Neural progenitor cell (in vitro differentiated cells): ENCODE data around the gene LEFTY1. TPM values are rescaled to one million over a fixed set of nuclear protein-coding genes. Genes with fewer than 3 reads are reported as not detected.

Experiments used
- DNase-seq: peaks from one replicate; pipeline ENCODE4 v3.0.0-alpha.2; 2016; ENCODE audit warnings: low spot score
- H2AFZ ChIP-seq: fragments of 200-600 bp; sonication (generic); replicated peaks from 2 replicates; pipeline ENCODE4 v1.6.1; 2016; ENCODE audit warnings: antibody characterized with exemption
- H3F3A ChIP-seq: fragments of 200-600 bp; sonication (generic); 2 replicates; pipeline ENCODE4 v1.6.1; 2016; ENCODE audit warnings: antibody characterized with exemption, low read depth
- H3K27ac ChIP-seq: fragments of 200-600 bp; sonication (generic); 2 replicates; pipeline ENCODE4 v1.5.1; 2016; ENCODE audit warnings: mild to moderate bottlenecking
- H3K27me3 ChIP-seq: fragments of 200-600 bp; sonication (generic); 2 replicates; pipeline ENCODE4 v1.6.1; 2016; ENCODE audit warnings: mild to moderate bottlenecking, moderate library complexity
- H3K36me3 ChIP-seq: fragments of 200-600 bp; sonication (generic); 2 replicates; pipeline ENCODE4 v1.5.1; 2016
- H3K4me1 ChIP-seq: fragments of 200-600 bp; sonication (generic); 2 replicates; pipeline ENCODE4 v1.6.1; 2016; ENCODE audit warnings: mixed run types
- H3K4me2 ChIP-seq: fragments of 200-600 bp; sonication (generic); 2 replicates; pipeline ENCODE4 v1.6.1; 2016
- H3K4me3 ChIP-seq: fragments of 200-600 bp; sonication (generic); 2 replicates; pipeline ENCODE4 v1.5.1; 2016
- H3K79me2 ChIP-seq: fragments of 200-600 bp; sonication (generic); 2 replicates; pipeline ENCODE4 v1.6.1; 2016; ENCODE audit warnings: low read depth
- H3K9ac ChIP-seq: fragments of 200-600 bp; sonication (generic); 2 replicates; pipeline ENCODE4 v1.6.1; 2016
- H3K9me3 ChIP-seq: fragments of 200-600 bp; sonication (generic); 2 replicates; pipeline ENCODE4 v1.5.1; 2016; ENCODE audit warnings: low read depth
- H4K20me1 ChIP-seq: fragments of 200-600 bp; sonication (generic); 2 replicates; pipeline ENCODE4 v1.6.1; 2016; ENCODE audit warnings: low read depth
- H3K27ac Mint-ChIP-seq: 3 replicates; pipeline ENCODE4 v1.8.0; 2021; ENCODE audit warnings: mixed read lengths
- H3K27me3 Mint-ChIP-seq: 2 replicates; pipeline ENCODE4 v1.8.0; 2022; ENCODE audit warnings: low read depth, mild to moderate bottlenecking, inconsistent platforms, moderate library complexity, mixed read lengths; ENCODE audit not compliant: insufficient read depth
- H3K36me3 Mint-ChIP-seq: 3 replicates; pipeline ENCODE4 v1.8.0; 2021; ENCODE audit warnings: mixed read lengths
- H3K4me1 Mint-ChIP-seq: 3 replicates; pipeline ENCODE4 v1.8.0; 2021; ENCODE audit warnings: mixed read lengths
- H3K4me3 Mint-ChIP-seq: 3 replicates; pipeline ENCODE4 v1.8.0; 2021; ENCODE audit warnings: mild to moderate bottlenecking, moderate library complexity, mixed read lengths
- H3K9me3 Mint-ChIP-seq: 3 replicates; pipeline ENCODE4 v1.8.0; 2020; ENCODE audit warnings: mixed read lengths
- CTCF ChIP-seq: fragments of 200-600 bp; sonication (generic); IDR thresholded peaks from 2 replicates; pipeline ENCODE4 v1.5.1; 2017; ENCODE audit warnings: antibody characterized with exemption, mild to moderate bottlenecking
- EZH2 ChIP-seq: fragments of 200-600 bp; sonication (generic); IDR thresholded peaks from 2 replicates; pipeline ENCODE4 v1.6.1; 2017; ENCODE audit warnings: antibody characterized with exemption, mild to moderate bottlenecking, moderate library complexity
- EZH2phosphoT487 ChIP-seq: fragments of 200-600 bp; sonication (generic); IDR thresholded peaks from 2 replicates; pipeline ENCODE4 v1.6.1; 2017; ENCODE audit warnings: antibody characterized with exemption
- total RNA-seq: library from RNA; depleted of rRNA; stranded (reverse); fragments of >200 nt; gene quantifications from 2 replicates; pipeline ENCODE4 v1.2.3, GENCODE V29; 2015; ENCODE audit warnings: low replicate concordance

LEFTY1 gene
- total RNA-seq, 1 donor from 2014 or later = not detected

GRCh38 chr1:225880636-225881035 is 8.3 kb downstream of the LEFTY1 start:
- peaks cover 26% of the 10 kb centered on the region for H3F3A ChIP-seq
- no peak for DNase-seq
- no peaks in the 10 kb centered on the region for H3K9me3 ChIP-seq
- peak overlapping the region; percentile 87 for H3K4me3 Mint-ChIP-seq
- H3K9me3 Mint-ChIP-seq = no peaks in the 10 kb centered on the region
- no peaks in the 10 kb centered on the region for H3K36me3 ChIP-seq
- TF ChIP-seq CTCF (no peak), EZH2phosphoT487 (no peak), EZH2 (no peak)
- H3K27ac Mint-ChIP-seq = no peak overlapping the region
- no peaks in the 10 kb centered on the region for H3K36me3 Mint-ChIP-seq
- H3K27ac ChIP-seq = no peak overlapping the region
- no peak overlapping the region for H3K9ac ChIP-seq
- H3K27me3 Mint-ChIP-seq = peaks cover 12% of the 10 kb centered on the region
- peaks cover 17% of the 10 kb centered on the region for H3K4me1 Mint-ChIP-seq
- H3K27me3 ChIP-seq = peaks cover 52% of the 10 kb centered on the region
- H3K4me2 ChIP-seq = peak overlapping the region; percentile 98
- H3K4me3 ChIP-seq = no peak overlapping the region
- H3K4me1 ChIP-seq = peaks cover 10% of the 10 kb centered on the region
- H4K20me1 ChIP-seq = peaks cover 8% of the 10 kb centered on the region
- H2AFZ ChIP-seq = no peak overlapping the region
- H3K79me2 ChIP-seq = no peaks in the 10 kb centered on the region

- Histone ChIP-seq H3K4me2 (no peak overlapping the region), H3K9ac (no peak overlapping the region), H2AFZ (no peak overlapping the region), H3K79me2 (no peaks in the 10 kb centered on the region), H3K27me3 (peaks cover 48% of the 10 kb centered on the region), H4K20me1 (peaks cover 8% of the 10 kb centered on the region), H3K27ac (no peak overlapping the region), H3K4me1 (peaks cover 10% of the 10 kb centered on the region), H3F3A (peaks cover 24% of the 10 kb centered on the region), H3K9me3 (no peaks in the 10 kb centered on the region), H3K4me3 (no peak overlapping the region), H3K36me3 (no peaks in the 10 kb centered on the region)
- no peak overlapping the region for H3K4me3 Mint-ChIP-seq
- H3K9me3 Mint-ChIP-seq = no peaks in the 10 kb centered on the region
- DNase-seq = no peak
- H3K27me3 Mint-ChIP-seq = peaks cover 12% of the 10 kb centered on the region
- no peaks in the 10 kb centered on the region for H3K36me3 Mint-ChIP-seq
- peaks cover 17% of the 10 kb centered on the region for H3K4me1 Mint-ChIP-seq
- TF ChIP-seq EZH2phosphoT487 (no peak), EZH2 (no peak), CTCF (no peak)
- no peak overlapping the region for H3K27ac Mint-ChIP-seq
These were observed 8.7 kb downstream of the LEFTY1 start for GRCh38 chr1:225880222-225880588.

GRCh38 chr1:225879521-225880221 is 9.3 kb downstream of the LEFTY1 start:
- H4K20me1 ChIP-seq = peaks cover 8% of the 10 kb centered on the region
- Mint-ChIP-seq H3K4me1 (peaks cover 17% of the 10 kb centered on the region), H3K4me3 (no peak overlapping the region), H3K36me3 (no peaks in the 10 kb centered on the region), H3K27me3 (peaks cover 12% of the 10 kb centered on the region), H3K27ac (no peak overlapping the region), H3K9me3 (no peaks in the 10 kb centered on the region)
- H3K4me3 ChIP-seq = no peak overlapping the region
- H3F3A ChIP-seq = peaks cover 24% of the 10 kb centered on the region
- TF ChIP-seq EZH2phosphoT487 (no peak), EZH2 (no peak), CTCF (no peak)
- no peaks in the 10 kb centered on the region for H3K9me3 ChIP-seq
- DNase-seq = no peak
- H3K36me3 ChIP-seq = no peaks in the 10 kb centered on the region
- no peaks in the 10 kb centered on the region for H3K79me2 ChIP-seq
- no peak overlapping the region for H3K27ac ChIP-seq
- H3K4me1 ChIP-seq = peaks cover 10% of the 10 kb centered on the region
- no peak overlapping the region for H3K9ac ChIP-seq
- no peak overlapping the region for H2AFZ ChIP-seq
- H3K27me3 ChIP-seq = peaks cover 43% of the 10 kb centered on the region
- H3K4me2 ChIP-seq = no peak overlapping the region
